Activated B cell treated with CpG ODN at 0.5 μM for 24 hours (primary cell): ENCODE data around the gene VIPR1. TPM values are rescaled to one million over a fixed set of nuclear protein-coding genes. Genes with fewer than 3 reads are reported as not detected.
A peak's percentile ranks its signal among the peaks of the same experiment; 100 is the strongest.

Source experiments
- ATAC-seq: fragments of 200-7000 bp; cut with Tn5 transposase; one replicate; pipeline ENCODE4 v1.10.0; 2021; ENCODE audit warnings: low read depth, mild to moderate bottlenecking, moderate library complexity
- CTCF ChIA-PET: fragments of 350-600 bp; sonication (Branson Sonifier 250); formaldehyde crosslinking; loops from one replicate; lab custom pipeline; 2021; ENCODE audit warnings: antibody characterized with exemption; lab: Charles Lee
- POLR2A ChIA-PET: fragments of 350-600 bp; sonication (Branson Sonifier 250); formaldehyde crosslinking; loops from one replicate; lab custom pipeline; 2021; ENCODE audit warnings: antibody characterized with exemption; lab: Charles Lee
- DNase-seq: peaks from one replicate; pipeline ENCODE4 v3.0.0; 2022
- H3K27ac Mint-ChIP-seq: one replicate; pipeline ENCODE4 v1.8.0; 2020; ENCODE audit warnings: mixed read lengths
- H3K27me3 Mint-ChIP-seq: one replicate; pipeline ENCODE4 v1.8.0; 2021; ENCODE audit warnings: mixed read lengths
- H3K36me3 Mint-ChIP-seq: one replicate; pipeline ENCODE4 v1.8.0; 2021; ENCODE audit warnings: low read depth, mixed read lengths
- H3K4me1 Mint-ChIP-seq: one replicate; pipeline ENCODE4 v1.8.0; 2021; ENCODE audit warnings: mixed read lengths
- H3K4me3 Mint-ChIP-seq: one replicate; pipeline ENCODE4 v1.8.0; 2020; ENCODE audit warnings: mild to moderate bottlenecking, mixed read lengths
- H3K9me3 Mint-ChIP-seq: one replicate; pipeline ENCODE4 v1.8.0; 2020; ENCODE audit warnings: mixed read lengths
- CTCF ChIP-seq: fragments of 200-600 bp; IDR thresholded peaks from one replicate; pipeline ENCODE4 v1.8.0; 2022; ENCODE audit warnings: antibody characterized with exemption, mild to moderate bottlenecking
- intact Hi-C: fragments of 100-400 bp; cut with micrococcal nuclease; formaldehyde crosslinking; loops from one replicate; pipeline ENCODE4 v1.15.1; 2024
- total RNA-seq: library from RNA; stranded (reverse); gene quantifications from 2 replicates; pipeline ENCODE4 v1.2.3, GENCODE V29; 2022

Gene VIPR1
- total RNA-seq, 1 donor from 2014 or later: 3.2 TPM

DNA sequence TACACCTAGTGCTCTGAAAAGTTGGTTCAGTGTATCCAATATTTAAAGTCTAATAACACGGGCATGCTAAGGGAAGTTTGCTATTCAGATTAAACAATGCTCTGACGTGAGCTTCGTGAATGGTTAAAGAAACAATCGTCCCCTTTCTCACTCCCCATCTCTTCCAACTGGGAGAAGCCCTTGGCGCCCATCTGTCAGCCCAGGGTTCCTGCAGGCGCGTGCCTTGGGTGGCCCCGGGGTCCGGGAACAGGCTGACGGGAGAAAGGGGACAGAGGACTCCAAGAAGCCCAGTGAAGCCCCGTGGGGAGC, 78.9 kb downstream of the VIPR1 start:
- ChIA-PET CTCF (interaction anchor here (1.0 to 1.8 kb wide), 3 partner anchors 9 to 10 kb away, joined by 3 to 7 read pairs (median 3); partner anchors contain the start of gene SS18L2), POLR2A (interaction anchor here (1.0 to 3.4 kb wide), 4 partner anchors 10 to 20 kb away, joined by 3 to 57 read pairs (median 27); partner anchors contain the start of genes NKTR and SS18L2)
- intact Hi-C loops: loop anchor here (5.0 to 10.0 kb wide), 3 partner anchors 79 to 1377 kb away; partner anchors contain the start of gene VIPR1
- H3K4me1 Mint-ChIP-seq: peaks cover 29% of the 10 kb centered on the region
- no peaks in the 10 kb centered on the region for H3K27me3 Mint-ChIP-seq
- peaks cover 19% of the 10 kb centered on the region for H3K36me3 Mint-ChIP-seq
- H3K4me3 Mint-ChIP-seq: peak overlapping the region; percentile 94
- H3K27ac Mint-ChIP-seq: peak overlapping the region; percentile 61
- TF ChIP-seq CTCF: no peak
- ATAC-seq (no peak), DNase-seq (no peak)
- no peaks in the 10 kb centered on the region for H3K9me3 Mint-ChIP-seq

GRCh38 chr3:42581709-42582473, 79.4 kb downstream of the VIPR1 start, which contains the start of gene SEC22C:
Gene SEC22C, minus strand, starts transcription at chr3:42581967. Its CDS starts 12,921 bp downstream, at chr3:42569046.
- intact Hi-C loops: loop anchor here (1.0 to 10.0 kb wide), 9 partner anchors 8 to 1377 kb away; partner anchors contain the start of genes CCDC13, NKTR, SS18L2 and VIPR1
- ChIA-PET POLR2A (interaction anchor here (1.0 to 3.4 kb wide), 7 partner anchors 9 to 162 kb away, joined by 3 to 57 read pairs (median 4); partner anchors contain the start of genes NKTR and SS18L2), CTCF (interaction anchor here (0.9 to 2.3 kb wide), 8 partner anchors 9 to 168 kb away, joined by 3 to 9 read pairs (median 3); partner anchors contain the start of gene SS18L2)
- ATAC-seq (peak; percentile 92), DNase-seq (peak; percentile 92)
- no peak for TF ChIP-seq CTCF
- Mint-ChIP-seq H3K4me3 (peak within 1 kb of the TSS; percentile 94), H3K27me3 (no peaks in the 10 kb centered on the region), H3K36me3 (peaks cover 16% of the 10 kb centered on the region), H3K4me1 (peaks cover 29% of the 10 kb centered on the region), H3K27ac (peak within 1 kb of the TSS; percentile 97), H3K9me3 (no peaks in the 10 kb centered on the region)

- Mint-ChIP-seq H3K4me1 (peaks cover 29% of the 10 kb centered on the region), H3K36me3 (peaks cover 13% of the 10 kb centered on the region), H3K9me3 (no peaks in the 10 kb centered on the region), H3K4me3 (peak overlapping the region; percentile 94), H3K27ac (peak overlapping the region; percentile 97), H3K27me3 (no peaks in the 10 kb centered on the region)
- DNase-seq (no peak), ATAC-seq (no peak)
- ChIA-PET CTCF (interaction anchor here (0.9 to 2.3 kb wide), 7 partner anchors 8 to 167 kb away, joined by 3 to 9 read pairs (median 3); partner anchors contain the start of gene SS18L2), POLR2A (interaction anchor here (1.2 to 3.4 kb wide), 6 partner anchors 8 to 162 kb away, joined by 3 to 57 read pairs (median 4); partner anchors contain the start of genes NKTR and SS18L2)
- TF ChIP-seq CTCF: no peak
- intact Hi-C loops: loop anchor here (1.0 to 10.0 kb wide), 9 partner anchors 8 to 1378 kb away; partner anchors contain the start of genes CCDC13, NKTR, SS18L2 and VIPR1
These were observed 80.1 kb downstream of the VIPR1 start for GRCh38 chr3:42582474-42583070.

Other genes with a start within 250 kb of the VIPR1 start
- gene CCK, start 236.5 kb upstream of the VIPR1 start, total RNA-seq: not detected in 2 replicates
- not detected in 2 replicates for gene LYZL4, start 92.0 kb upstream of the VIPR1 start, total RNA-seq
- gene SEC22C, start 79.3 kb downstream of the VIPR1 start, total RNA-seq: 36.4 and 38.3 TPM in 2 replicates
- 57.0 and 61.3 TPM in 2 replicates for gene SS18L2, start 88.2 kb downstream of the VIPR1 start, total RNA-seq
- gene NKTR, start 98.0 kb downstream of the VIPR1 start, total RNA-seq: 107 and 126 TPM in 2 replicates
- 0.88 and 1.1 TPM in 2 replicates for gene ZBTB47, start 151.1 kb downstream of the VIPR1 start, total RNA-seq
- not detected in 2 replicates for gene KLHL40, start 182.9 kb downstream of the VIPR1 start, total RNA-seq
- not detected in 2 replicates for gene HHATL, start 200.2 kb downstream of the VIPR1 start, total RNA-seq